Daoy (cell line): ENCODE results near the gene G2E3. TPM values are rescaled to one million over a fixed set of nuclear protein-coding genes. Genes with fewer than 3 reads are reported as not detected.
"Not testable (repeated sequence)": the region's sequence is repeated elsewhere in the genome, so short reads cannot be mapped to it uniquely, and the experiment has no call there.

ENCODE experiments used
- DNase-seq: peaks from one replicate; pipeline ENCODE4 v3.0.0-alpha.2; 2015; ENCODE audit warnings: low read depth
- total RNA-seq: library from RNA; depleted of rRNA; stranded (reverse); fragments of >200 nt; shearing (Covaris generic); gene quantifications from 2 replicates; pipeline ENCODE4 v1.2.3, GENCODE V29; 2014; rRNA removed

Gene G2E3, protein sequence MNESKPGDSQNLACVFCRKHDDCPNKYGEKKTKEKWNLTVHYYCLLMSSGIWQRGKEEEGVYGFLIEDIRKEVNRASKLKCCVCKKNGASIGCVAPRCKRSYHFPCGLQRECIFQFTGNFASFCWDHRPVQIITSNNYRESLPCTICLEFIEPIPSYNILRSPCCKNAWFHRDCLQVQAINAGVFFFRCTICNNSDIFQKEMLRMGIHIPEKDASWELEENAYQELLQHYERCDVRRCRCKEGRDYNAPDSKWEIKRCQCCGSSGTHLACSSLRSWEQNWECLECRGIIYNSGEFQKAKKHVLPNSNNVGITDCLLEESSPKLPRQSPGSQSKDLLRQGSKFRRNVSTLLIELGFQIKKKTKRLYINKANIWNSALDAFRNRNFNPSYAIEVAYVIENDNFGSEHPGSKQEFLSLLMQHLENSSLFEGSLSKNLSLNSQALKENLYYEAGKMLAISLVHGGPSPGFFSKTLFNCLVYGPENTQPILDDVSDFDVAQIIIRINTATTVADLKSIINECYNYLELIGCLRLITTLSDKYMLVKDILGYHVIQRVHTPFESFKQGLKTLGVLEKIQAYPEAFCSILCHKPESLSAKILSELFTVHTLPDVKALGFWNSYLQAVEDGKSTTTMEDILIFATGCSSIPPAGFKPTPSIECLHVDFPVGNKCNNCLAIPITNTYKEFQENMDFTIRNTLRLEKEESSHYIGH
- 51.5 and 67.9 TPM in 2 replicates for total RNA-seq

DNA sequence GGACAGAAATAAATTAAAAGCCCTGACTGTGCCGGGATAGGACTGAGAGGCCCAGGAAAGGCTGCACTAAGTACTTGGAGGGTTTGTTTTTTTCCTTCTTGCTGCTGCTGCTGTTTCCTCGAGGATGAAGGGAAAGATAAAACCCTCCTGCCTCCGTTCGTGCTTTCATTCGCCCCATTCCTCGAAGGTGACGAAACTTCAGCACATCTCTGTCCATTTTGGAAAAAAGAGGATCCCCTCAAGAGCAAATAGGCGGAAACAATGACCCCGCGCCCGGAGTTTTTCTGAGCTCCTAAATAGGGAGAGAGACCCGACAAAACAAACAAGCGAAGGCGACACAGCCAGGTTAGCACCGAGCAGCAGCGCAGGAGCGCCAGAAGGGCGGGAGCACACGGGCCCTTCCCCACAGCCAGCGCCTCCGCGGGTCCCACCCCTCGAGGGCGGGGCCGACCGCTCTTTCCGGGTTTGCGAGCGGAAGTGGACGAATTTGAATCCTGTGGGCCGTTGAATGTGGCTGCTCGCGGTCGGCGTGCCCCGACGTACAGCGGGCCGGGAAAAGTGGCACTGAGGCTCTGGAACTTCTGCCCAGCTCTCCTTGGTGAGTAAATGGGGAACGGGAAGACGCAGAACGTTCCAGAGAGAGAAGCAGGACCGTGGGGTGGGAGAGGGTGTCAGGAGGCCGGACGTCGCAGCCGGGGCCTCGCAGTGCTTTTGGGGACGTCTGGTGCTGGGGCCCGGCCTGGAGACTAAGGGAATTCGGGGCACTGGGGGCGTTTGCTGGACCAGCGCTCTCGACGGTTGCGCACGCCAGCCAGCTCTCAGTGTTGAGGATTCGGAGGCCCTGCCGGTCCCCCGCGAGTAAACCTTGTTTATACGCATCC, at the start of gene G2E3:
G2E3 (plus strand) TSS at position 484 of the 881 bp plus-strand sequence. CDS start 21,922 bp downstream, outside the sequence.
- peak; percentile 95 for DNase-seq

DNA sequence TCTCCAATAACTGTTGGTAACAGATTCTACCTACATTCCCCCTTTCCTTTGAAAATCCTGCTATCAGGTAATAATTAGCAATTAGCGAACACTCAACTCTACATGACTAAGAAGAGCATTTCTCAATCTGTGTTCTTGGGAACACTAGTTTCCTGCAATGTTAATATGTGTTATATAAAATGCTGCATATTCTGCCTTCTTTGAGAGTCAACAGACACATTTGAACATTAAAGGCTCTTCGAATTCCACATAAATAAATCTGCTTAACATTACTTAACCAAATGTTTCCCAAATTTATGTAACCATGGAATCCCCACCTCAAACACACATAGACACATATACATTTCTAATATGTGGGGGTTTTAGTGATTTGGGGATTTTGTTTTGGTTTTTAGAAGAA, 41.2 kb upstream of the G2E3 start:
- no peak for DNase-seq

DNA sequence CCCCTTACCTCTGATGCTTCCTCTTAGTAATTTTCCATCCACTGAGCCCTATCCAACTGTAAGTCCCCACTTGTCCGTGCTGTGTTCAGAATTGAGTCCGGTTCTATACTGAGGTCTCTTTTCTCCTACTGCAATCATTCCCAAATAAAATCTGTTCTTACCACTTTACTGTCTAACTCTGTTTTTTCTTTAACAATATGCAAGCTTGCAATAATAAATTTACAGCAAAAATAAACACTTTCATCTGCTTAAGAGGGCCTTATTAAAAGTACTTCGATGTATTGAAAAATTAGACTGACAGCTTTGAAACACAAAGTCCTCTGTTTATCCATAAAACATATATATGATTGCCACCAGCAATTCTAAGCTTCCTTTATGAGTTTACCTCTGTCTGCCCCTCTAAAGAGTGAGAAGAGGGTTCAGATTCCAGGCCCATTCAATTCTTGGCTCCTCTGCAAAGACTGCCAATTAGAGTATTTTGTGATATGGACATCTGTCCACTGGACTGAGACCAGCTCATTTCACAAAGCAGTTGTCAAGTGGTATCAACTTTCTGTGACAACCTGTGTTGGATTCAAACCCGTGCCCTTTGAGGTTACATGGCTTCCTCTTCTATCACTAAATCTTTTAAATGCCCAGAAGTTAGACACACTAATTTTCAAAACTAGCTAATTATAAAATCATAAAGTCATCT, 39.9 kb upstream of the G2E3 start:
- no peak for DNase-seq

DNA sequence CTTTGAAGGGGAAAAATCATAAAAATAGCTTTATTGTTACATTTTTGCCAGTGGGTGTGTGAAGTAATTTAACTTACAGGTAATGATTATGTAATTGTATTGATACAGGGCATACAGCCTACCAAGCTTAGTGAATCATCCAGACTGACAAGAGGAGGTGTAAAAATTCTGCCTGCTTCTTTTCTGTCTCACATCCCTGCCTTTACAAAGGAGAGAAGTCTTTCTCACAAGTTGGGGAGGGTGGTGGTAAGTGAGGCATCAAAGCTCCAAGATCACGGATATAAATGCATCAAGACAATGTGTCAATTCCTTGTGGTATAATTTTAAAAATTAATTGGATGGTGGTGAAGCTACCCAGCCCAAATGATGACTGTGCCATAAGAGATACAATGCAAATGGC, 39.0 kb upstream of the G2E3 start:
- DNase-seq, result no peak

DNA sequence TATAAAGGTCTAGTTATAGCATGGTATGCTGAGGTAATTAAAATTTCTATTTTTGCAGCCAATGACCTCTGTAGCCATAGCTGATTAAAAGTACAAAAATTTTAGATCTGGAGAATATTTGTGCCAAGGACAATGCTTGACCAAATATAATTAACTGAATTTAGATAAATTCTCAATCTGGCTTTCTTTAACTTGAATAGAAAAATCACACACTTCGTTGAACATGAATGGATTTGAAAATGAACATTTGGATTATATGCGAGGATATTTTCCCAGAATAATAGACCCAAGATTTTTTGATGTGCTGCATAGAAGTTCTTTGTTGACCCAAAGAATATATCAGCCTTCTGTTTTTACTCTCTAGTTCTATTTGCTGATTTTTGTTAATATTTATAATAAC, 38.4 kb upstream of the G2E3 start:
- DNase-seq, result no peak

DNA sequence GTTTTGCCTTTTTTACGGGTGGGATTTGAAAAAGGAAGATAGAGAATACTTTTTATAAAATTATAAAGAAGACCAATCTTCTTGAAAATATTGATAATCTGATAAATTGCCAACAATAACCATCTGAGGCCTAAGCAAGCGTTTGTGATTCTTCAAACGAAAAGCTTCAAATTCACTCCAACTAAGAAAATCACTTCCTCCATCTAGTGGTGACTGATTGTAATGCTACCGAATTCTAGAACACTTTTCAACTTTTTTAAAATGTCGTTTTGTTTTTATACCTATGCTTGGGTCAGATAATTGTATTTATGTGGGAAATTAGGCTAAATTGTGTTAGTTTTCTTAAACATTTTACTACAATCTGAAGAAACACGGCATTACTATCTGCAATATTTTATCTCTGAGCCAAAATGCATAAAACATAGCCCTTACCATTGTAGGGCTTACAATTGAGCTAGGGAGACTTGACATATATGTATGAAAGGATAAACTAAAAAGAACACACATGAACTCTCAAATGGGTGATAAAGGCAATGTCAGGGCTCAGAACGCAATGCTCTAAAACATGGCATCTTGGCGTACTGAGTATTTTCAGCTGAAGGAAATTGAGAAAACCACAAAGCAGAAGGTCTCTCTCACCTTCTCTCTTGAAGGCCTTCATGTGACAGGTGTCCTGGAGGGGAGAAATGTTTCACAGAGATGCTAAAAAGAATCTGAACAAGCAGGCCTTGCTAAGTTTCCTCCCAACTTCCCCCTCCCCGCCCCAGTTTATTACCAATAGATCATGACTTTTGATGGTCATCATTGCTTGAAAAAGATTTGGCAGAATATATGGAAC, 36.8 kb upstream of the G2E3 start:
- DNase-seq, result peak; percentile 17

DNA sequence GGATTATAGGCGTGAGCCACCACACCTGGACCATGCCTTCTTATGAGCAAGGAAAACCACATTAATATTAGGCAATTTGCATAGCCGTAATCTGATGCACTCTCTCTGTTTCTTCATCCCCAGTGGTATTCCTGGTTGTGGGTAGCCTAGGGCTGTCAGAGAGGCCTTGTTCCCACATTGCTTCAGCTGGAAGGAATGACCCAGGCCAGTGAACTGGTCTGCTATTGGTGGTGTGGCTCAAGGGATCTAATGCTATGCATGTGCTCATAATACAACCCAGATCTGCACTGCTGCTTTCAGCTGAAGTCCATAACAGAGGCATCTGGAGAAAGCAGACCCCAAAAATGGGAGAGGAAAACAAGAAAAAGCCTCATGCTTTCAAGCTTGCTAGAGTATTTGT, 33.1 kb upstream of the G2E3 start:
- DNase-seq, result no peak

DNA sequence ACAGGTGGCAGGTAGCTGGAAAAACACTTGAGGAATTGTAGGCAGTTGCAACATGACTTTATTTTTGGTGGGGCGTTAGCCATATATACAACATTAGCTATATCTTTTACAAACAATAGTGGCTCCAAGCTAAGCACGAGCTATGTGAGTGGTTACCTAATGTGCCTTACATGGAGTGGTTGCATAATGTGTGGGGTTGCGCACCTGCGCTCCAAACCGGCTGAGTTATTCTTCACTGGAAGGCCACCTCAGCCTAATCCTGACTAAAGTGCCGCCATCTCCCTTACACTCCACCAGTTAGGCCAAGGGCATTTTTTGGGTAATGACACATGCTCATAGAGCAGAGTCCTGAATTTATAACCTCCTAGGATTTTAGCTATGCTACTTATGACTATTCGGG, 31.8 kb upstream of the G2E3 start:
- DNase-seq, result no peak

DNA sequence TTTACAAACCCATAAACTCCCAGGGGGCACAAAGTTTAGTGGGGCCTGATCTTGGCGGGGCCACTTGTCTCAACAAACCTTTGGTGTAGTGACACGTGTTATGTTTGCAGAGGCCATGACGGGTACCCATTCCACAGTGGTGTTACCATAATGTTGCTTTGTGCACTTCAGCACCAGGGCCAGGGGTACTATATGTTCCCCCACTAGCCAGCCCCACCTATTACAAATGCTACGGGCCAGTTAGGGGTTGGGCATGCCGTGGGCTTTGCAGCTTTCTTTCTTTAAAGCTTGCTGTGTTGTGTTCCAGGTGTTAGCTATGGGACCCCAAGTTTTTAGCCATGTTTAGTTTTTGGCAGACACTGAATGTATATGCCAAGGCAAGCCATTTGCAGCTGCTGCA, 30.8 kb upstream of the G2E3 start:
- no peak for DNase-seq

DNA sequence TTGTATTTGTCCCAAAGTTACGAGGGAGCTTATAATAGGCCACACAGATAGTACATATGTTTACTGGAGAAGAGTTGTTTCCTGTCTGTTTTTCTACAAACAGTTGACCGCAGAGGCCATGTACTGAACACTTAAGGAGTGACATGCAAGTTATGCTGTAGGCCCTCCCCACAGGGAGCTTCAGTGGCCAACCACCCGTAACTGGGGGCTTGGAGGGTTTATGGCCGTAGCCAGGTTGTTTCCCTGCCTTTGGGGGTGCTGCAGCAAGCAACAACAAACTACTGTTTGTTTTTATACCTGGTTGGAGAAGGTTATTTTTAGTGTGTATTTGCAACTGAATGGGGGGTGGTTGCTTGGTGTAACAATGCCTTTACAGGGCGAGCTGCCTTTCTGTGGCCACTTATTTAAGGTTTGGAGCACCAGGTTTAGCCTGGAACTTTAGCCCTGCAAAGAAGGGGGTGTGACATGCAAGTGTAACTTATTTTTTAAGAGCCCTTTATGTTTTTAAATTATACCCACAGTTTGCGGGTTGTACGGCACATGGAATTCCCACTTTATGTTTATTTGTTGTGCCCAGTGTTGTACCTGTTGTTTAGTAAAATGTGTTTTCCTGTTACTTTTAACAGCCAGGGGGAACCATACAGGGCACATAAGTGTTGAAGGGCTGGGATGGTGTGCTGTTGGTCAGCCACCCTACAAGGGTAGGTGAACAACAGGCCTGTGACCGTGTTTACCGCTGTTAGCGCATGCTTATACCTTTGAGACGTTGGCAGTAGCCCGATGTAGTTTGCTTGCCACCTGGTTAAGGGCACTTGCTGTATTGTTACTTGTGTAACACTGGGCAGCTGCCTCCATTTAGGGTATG, 29.9 kb upstream of the G2E3 start:
- no peak for DNase-seq

DNA sequence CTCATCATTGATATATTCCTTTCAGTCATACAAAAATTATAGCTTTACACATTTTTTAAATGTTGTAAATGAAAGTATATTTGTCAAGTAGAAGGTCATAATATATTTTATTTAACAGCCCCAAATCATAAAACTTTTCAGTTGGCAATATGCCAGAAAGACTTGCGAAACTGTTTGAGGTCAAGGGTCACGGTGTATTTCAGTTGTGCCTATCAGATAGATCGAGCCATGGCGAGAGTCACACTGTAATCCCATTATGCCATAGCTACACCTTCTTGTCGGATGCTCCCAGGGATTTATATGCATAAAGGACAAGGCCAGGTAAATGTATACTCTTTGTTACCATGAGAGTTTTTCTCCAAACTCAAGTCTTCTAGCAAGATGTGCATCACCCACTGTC, 26.7 kb upstream of the G2E3 start:
- no peak for DNase-seq

DNA sequence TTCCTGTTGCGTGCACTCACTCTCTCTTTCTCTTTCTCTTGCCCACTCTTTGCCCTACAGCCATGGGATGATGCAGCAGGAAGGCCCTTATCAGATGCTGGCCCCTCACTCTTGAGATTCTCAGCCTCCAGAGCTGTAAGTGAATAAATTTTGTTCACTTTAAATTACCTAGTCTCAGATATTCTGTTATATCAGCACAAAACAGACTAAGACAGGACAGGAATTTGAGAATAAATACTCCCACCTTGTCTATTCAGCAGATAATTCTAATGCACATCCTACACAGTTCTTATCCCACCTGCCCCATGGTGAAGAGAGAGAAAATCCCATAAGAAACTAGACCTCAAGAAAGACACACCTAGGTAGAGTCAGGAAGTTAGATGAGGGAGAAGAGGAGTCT, 25.8 kb upstream of the G2E3 start:
- DNase-seq, result no peak

DNA sequence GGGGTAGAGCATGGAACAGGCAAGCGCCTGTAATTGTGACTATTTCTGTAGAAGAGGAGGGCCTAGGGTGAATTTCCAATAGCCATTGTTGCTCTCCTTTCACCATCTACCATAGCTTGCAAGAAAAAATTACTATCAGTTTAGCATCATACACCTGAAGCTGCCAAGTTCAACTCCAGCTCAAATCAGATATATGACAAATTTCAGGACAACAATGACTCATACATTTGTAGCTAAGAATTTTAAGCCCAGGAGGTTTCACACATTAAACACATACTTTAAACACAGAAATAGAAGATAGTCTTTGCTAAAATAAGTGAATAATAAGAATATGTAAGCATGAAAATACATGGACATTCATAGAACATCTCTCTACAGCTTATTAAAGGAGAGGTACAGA, 17.6 kb upstream of the G2E3 start:
- no peak for DNase-seq

DNA sequence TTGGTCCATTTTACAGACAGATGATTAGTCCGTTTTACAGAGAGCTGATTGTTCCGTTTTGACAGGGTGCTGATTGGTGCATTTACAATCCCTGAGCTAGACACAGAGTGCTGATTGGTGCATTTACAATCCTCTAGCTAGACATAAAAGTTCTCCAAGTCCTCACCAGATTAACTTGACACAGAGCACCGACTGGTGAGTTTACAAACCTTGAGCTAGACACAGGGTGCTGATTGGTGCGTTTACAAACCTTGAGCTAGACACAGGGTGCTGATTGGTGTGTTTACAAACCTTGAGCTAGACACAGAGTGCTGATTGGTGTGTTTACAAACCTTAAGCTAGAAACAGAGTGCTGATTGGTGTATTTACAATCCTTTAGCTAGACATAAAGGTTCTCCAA, 12.2 kb upstream of the G2E3 start:
- DNase-seq, result not testable (repeated sequence)

DNA sequence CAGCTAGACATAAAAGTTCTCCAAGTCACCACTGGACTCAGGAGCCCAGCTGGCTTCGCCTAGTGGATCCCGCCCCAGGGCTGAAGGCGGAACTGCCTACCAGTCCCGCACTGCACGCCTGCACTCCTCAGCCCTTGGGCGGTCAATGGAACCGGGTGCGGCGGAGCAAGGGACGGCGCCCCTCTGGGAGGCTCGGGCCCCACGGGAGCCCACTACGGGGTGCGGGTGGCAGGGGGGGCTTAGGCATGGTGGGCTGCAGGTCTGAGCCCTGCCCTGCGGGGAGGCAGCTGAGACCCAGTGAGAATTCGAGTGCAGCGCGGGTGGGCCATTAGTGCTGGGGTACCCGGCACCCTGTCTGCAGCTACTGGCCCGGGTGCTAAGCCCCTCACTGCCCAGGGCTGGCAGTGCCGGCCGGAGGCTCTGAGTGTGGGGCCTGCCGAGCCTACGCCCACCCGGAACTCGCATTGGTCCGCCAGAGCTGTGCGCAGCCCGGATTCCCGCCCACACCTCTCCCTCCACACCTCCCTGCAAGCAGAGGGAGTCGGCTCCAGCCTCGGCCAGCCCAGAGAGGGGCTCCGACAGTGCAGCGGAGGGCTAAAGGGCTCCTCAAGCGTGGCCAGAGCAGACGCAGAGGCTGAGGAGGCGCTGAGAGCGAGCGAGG, 11.4 kb upstream of the G2E3 start:
- no peak for DNase-seq

DNA sequence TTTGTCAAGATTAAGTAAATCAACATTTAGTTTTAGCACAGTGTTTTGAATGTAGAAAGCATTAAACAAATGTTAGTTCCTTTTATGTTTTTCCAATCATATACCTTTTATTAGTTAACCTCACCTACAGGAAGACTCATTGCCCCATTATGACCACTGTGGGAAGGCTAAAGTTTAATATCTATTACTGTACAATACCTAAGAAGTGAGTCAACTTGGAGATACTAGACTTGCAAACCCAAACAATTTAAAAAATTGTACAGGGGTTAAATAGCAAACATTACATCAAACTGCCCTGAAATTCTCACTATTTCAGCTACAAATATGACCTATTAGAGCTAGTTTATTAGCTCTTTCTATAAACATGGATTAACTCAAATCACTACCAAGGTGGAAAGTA, 8.6 kb upstream of the G2E3 start:
- peak; percentile 23 for DNase-seq

DNA sequence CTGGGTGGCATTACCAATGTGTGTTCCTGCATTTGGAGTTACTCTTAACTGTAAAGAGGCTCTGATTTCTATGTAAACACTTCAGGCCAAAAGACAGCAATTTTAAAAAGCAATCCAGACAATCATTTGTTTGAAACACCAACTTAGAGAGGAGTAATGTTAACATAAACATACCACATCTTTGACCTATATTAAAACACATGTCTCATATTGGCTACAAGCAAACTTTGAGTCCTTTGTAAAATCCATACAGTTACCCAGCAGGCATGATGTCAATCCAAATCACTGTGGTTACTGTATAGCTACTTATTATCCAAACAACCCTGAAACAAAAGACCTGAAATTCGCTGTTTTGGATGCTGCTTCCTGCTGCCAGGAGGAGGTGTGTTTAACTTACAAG, 7.5 kb upstream of the G2E3 start:
- no peak for DNase-seq

DNA sequence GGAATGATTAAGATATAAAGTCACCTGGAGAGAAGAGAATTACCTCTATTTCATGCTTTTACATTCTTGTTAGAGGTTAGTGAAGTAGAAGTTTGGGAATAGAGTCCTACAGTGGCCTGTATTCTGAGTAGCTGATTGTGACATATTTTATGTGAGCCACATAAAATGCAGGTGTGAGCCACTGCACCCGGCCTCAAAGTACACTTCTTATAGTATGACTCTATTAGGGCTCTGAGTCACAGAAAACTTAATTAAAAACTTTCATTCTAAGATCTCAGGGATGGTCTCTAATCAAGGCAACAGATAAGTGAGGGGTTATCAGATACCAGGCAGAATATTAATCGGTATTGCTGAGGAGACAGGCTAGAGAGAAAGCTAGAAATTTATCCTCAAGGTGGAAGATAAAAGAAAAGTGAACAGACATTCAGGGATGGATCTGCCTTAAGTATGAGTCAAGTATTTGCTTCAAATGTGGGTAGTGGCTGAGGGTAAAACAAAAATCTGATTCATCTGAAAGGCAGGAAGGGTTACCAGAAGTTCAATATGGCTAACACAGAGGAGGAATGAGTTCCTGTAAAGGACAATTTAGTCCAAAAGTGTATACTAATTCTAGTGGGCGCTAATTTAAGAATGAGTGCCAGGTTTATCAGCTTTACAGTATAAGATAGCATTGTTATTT, 5.5 kb upstream of the G2E3 start:
- peak; percentile 57 for DNase-seq

DNA sequence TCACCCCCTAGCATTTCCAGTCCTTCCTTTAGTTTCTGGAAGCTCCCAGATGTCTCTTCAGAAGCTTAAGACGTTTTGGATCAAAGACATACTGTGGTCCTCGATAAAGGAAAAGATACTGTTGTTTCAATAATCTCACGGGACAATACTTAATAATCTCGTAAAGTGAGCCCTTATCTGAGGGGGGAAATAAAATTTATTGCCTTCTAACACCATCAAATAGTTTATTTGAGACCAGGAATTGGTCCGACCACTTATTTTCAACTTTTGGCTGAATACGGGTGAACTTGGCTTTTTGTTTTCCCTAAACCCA, 640 bp upstream of the G2E3 start:
- no peak for DNase-seq
